ENCODE measurements around the gene TTC16. TPM values are rescaled to one million over a fixed set of nuclear protein-coding genes. Genes with fewer than 3 reads are reported as not detected.

The TTC16 gene
- total RNA-seq, 6 donors from 2014 or later = 0.29 to 9.4 (median 3.1) TPM

DNA sequence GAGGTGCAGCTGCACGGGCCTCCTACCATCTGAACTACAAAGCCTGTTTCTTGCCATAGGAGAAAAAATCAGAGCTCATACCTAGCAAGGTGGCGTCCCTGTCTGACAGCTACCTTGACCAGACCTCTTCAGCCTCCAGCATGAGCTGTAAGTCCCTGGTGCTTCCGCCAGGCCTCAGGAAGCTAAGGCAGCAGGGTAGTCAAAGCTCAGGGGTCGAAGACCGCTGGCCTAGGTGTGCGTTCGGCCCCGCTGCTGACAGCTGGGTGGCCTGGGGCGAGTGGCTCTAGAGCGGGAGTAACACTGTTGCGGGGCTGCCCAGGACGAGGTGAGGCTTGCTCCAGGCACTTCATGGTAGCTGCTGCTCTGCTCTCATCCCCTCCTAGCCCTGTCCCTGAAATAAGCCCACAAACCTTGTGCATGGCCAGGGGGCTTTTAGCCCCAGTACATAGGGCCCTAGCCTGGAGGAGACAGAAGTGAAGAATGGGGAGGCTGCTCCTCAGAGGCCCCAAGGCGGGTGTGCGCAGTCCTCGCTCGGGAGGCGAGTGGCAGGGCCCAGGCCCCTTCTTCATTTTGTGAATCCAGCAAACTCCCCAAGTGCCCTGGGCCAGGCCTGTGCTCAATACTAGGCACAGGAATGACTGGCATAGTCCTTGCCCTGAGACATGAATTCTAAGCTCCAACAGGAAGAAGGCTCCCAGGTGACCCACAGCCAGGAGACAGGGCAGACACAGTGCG, 13.8 kb downstream of the TTC16 start:
- TF ChIP-seq EP300 (IDR thresholded peaks at IDR 0.05) = no peak
- TF ChIP-seq POLR2A (IDR thresholded peaks at IDR 0.05) = no peak
- TF ChIP-seq, protein P1, sequence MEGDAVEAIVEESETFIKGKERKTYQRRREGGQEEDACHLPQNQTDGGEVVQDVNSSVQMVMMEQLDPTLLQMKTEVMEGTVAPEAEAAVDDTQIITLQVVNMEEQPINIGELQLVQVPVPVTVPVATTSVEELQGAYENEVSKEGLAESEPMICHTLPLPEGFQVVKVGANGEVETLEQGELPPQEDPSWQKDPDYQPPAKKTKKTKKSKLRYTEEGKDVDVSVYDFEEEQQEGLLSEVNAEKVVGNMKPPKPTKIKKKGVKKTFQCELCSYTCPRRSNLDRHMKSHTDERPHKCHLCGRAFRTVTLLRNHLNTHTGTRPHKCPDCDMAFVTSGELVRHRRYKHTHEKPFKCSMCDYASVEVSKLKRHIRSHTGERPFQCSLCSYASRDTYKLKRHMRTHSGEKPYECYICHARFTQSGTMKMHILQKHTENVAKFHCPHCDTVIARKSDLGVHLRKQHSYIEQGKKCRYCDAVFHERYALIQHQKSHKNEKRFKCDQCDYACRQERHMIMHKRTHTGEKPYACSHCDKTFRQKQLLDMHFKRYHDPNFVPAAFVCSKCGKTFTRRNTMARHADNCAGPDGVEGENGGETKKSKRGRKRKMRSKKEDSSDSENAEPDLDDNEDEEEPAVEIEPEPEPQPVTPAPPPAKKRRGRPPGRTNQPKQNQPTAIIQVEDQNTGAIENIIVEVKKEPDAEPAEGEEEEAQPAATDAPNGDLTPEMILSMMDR (IDR thresholded peaks at IDR 0.05) = no peak
- TF ChIP-seq POLR2AphosphoS5 (IDR thresholded peaks at IDR 0.05) = no peak
- Histone ChIP-seq H3K36me3 (peaks cover 0 to 22% (median 21%) of the 10 kb centered on the region in 4 donors), H3K4me3 (no peak overlapping the region), H3K27me3 (no peaks in the 10 kb centered on the region), H3K4me1 (peaks cover 8 to 16% (median 11%) of the 10 kb centered on the region in 4 donors), H3K27ac (no peak overlapping the region), H3K9me3 (no peaks in the 10 kb centered on the region)
- 87 to 89% methylated on average over 4 to 18 of the region's 18 CpGs for WGBS, 2 donors
- DNase-seq (no peak), ATAC-seq (ENCODE audit: low FRiP score in 2 of 2) (no peak)

DNA sequence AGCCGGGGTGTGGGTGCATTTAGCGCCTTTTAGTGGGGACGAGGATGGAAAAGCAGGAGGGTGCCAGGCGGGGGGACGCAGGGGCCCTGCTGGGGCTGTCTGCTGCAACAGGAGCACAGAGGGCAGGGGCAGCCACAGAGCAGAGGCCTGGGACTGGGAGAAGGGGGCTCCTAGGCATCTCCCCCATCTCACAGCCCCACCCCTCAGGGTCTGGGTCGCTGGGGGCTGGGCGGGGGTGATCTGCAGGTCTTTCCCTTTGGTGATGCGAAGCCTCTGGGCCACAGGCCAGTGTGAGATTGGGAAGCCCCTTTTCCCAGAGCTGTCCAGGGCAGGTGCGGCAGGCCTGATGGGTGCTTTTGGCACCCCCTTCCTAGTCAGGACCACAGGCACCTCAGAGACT, 14.4 kb downstream of the TTC16 start:
- DNase-seq (no peak), ATAC-seq (ENCODE audit: low FRiP score in 2 of 2) (no peak)
- H3K4me3 ChIP-seq = no peak overlapping the region
- H3K27me3 ChIP-seq = no peaks in the 10 kb centered on the region
- H3K4me1 ChIP-seq = peaks cover 7 to 13% (median 8%) of the 10 kb centered on the region in 4 donors
- WGBS, 2 donors = 90 to 94% methylated on average over 5 to 9 of the region's 9 CpGs
- H3K27ac ChIP-seq = no peak overlapping the region
- peaks cover 0 to 22% (median 21%) of the 10 kb centered on the region in 4 donors for H3K36me3 ChIP-seq
- TF ChIP-seq, protein P1 (IDR thresholded peaks at IDR 0.05) = no peak
- TF ChIP-seq POLR2A (IDR thresholded peaks at IDR 0.05) = no peak
- TF ChIP-seq EP300 (IDR thresholded peaks at IDR 0.05) = no peak
- TF ChIP-seq POLR2AphosphoS5 (IDR thresholded peaks at IDR 0.05) = no peak
- H3K9me3 ChIP-seq = no peaks in the 10 kb centered on the region

DNA sequence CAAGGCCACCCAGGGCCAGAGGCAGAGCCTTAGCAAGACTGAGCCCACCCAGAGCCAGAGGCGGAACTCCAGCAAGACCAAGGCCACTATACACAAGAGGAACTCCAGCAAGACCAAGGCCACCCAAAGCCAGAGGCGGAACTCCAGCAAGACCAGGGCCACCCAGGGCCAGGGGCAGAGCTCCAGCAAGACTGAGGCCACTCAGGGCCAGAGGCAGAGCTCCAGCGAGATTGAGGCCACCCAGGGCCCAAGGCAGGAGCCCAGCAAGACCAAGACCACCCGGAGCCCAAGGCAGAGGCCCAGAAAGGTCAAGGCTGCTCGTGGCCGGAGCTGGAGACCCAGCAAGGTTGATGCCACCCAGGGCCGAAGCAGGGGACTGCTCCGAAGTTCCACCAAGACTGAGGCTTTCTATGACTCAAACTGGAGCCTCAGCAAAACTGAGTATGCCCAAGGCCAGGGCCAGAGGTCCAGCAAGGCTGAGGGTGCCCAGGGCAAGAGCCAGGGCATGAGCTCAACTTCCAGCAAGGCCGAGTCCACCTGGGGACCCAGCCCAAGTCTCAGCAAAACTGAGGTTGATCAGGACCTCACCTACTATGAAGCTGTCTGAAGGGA, 15.0 kb downstream of the TTC16 start:
- no peaks in the 10 kb centered on the region for H3K9me3 ChIP-seq
- TF ChIP-seq EP300 (IDR thresholded peaks at IDR 0.05) = no peak
- no peak for TF ChIP-seq POLR2A (IDR thresholded peaks at IDR 0.05)
- TF ChIP-seq, protein P1 (IDR thresholded peaks at IDR 0.05) = no peak
- TF ChIP-seq POLR2AphosphoS5 (IDR thresholded peaks at IDR 0.05) = no peak
- ATAC-seq (ENCODE audit: low FRiP score in 2 of 2) (no peak), DNase-seq (no peak)
- H3K36me3 ChIP-seq = peaks cover 0 to 22% (median 21%) of the 10 kb centered on the region in 4 donors
- H3K4me3 ChIP-seq = no peak overlapping the region
- H3K27me3 ChIP-seq = no peaks in the 10 kb centered on the region
- peaks cover 7 to 18% (median 11%) of the 10 kb centered on the region in 4 donors for H3K4me1 ChIP-seq
- 92 to 93% methylated on average over 5 to 9 of the region's 9 CpGs for WGBS, 2 donors
- no peak overlapping the region for H3K27ac ChIP-seq

DNA sequence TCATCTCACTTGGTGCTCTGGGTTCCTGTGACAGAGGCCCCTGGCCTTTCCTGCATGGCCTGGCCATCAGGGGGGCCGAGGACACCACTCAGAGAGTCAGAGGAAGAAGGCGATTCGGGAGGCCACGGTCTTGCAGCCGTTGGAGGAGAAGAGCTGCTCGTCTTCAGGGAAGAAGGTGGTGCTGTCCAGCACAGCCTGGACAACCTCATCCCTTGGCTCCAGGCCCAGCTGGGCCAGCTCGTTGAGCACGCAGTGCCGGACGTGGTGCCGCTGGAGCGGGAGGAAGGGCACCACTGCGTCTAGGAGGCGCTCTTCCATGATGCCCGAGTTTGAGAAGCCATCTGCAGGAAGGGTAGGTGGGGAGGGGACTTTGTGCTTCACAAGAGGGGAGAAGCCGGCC, 16.1 kb downstream of the TTC16 start:
- ATAC-seq (ENCODE audit: low FRiP score in 2 of 2) (no peak), DNase-seq (no peak)
- Histone ChIP-seq H3K27ac (no peak overlapping the region), H3K27me3 (no peaks in the 10 kb centered on the region), H3K36me3 (peaks cover 0 to 22% (median 21%) of the 10 kb centered on the region in 4 donors), H3K4me1 (peaks cover 7 to 18% (median 11%) of the 10 kb centered on the region in 4 donors), H3K9me3 (no peaks in the 10 kb centered on the region), H3K4me3 (no peak overlapping the region)
- TF ChIP-seq, protein P1 (IDR thresholded peaks at IDR 0.05) = no peak
- 83 to 86% methylated on average over 15 to 16 of the region's 16 CpGs for WGBS, 2 donors
